ENCODE measurements around the gene SPG21.
A peak's percentile ranks its signal among the peaks of the same experiment; 100 is the strongest.

Gene SPG21

DNA sequence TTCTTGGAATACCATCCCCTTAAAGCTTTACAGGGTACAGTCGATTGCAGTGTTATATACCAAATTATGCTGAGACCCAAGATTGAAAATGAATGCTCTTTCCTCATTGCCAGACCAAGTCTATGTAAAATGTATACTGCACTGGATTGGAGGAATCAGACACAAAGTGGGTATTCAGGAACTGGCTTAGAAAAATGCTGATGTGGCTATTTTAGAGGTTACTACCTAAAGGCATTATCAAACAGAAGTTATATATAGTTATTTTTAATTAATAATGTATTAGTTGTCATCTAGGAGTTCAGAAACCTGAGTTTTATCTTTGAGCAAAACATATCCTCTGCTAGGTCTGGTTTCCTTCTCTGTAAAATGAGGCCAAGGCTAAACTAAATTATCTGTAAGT lies 3.6 kb upstream of the SPG21 start:
- Histone ChIP-seq H2BK12ac (ENCODE audit: low read length) (no peak overlapping the region), H3K4me1 (ENCODE audit: control insufficient read depth in 2 of 2, insufficient read depth in 1 of 2, low read depth in 1 of 2, low read length in 2 of 2) (peaks cover 1 to 4% of the 10 kb centered on the region in 2 donors), H4K91ac (ENCODE audit: low read depth, low read length, poor library complexity) (no peak overlapping the region), H3K18ac (ENCODE audit: low read length) (no peak overlapping the region), H3K9me3 (replicated peaks in 1 of 2; ENCODE audit: control insufficient read depth in 2 of 2, insufficient read depth in 1 of 2, low read depth in 1 of 2, low read length in 2 of 2) (no peaks in the 10 kb centered on the region), H3K14ac (ENCODE audit: low read length) (no peak overlapping the region), H2BK5ac (ENCODE audit: low read length) (no peak overlapping the region), H3K79me1 (ENCODE audit: low read depth, low read length) (peaks cover 3% of the 10 kb centered on the region), H2AK5ac (ENCODE audit: low read depth, low read length) (no peak overlapping the region), H2BK15ac (ENCODE audit: low read length) (no peak overlapping the region), H3K27ac (replicated peaks; ENCODE audit: low read length) (no peak overlapping the region), H3K4ac (ENCODE audit: low read length) (no peak overlapping the region), H3K4me3 (ENCODE audit: low read length in 2 of 2) (no peak overlapping the region), H3K36me3 (replicated peaks in 1 of 2; ENCODE audit: control insufficient read depth in 2 of 2, insufficient read depth in 2 of 2, low read length in 2 of 2) (no peaks in the 10 kb centered on the region), H2AFZ (ENCODE audit: low read length) (no peak overlapping the region), H3K23ac (ENCODE audit: low read depth, low read length, poor library complexity) (no peak overlapping the region), H4K8ac (ENCODE audit: low read depth, low read length) (no peak overlapping the region), H3K4me2 (ENCODE audit: insufficient read depth, low read length, poor library complexity, severe bottlenecking) (no peak overlapping the region), H3K27me3 (ENCODE audit: control insufficient read depth in 3 of 3, insufficient read depth in 3 of 3, low read depth in 1 of 3, low read length in 3 of 3) (no peaks in the 10 kb centered on the region), H2BK120ac (ENCODE audit: low read depth, low read length) (no peak overlapping the region), H3K9ac (ENCODE audit: low read depth, low read length, poor library complexity) (no peak overlapping the region)
- WGBS, 2 donors (ENCODE audit: extremely low coverage in 2 of 2, insufficient read length in 2 of 2, insufficient replicate concordance in 1 of 2), result no CpG with 5 or more reads among the region's 1 CpG
- no peak for DNase-seq (ENCODE audit: low spot score)

DNA sequence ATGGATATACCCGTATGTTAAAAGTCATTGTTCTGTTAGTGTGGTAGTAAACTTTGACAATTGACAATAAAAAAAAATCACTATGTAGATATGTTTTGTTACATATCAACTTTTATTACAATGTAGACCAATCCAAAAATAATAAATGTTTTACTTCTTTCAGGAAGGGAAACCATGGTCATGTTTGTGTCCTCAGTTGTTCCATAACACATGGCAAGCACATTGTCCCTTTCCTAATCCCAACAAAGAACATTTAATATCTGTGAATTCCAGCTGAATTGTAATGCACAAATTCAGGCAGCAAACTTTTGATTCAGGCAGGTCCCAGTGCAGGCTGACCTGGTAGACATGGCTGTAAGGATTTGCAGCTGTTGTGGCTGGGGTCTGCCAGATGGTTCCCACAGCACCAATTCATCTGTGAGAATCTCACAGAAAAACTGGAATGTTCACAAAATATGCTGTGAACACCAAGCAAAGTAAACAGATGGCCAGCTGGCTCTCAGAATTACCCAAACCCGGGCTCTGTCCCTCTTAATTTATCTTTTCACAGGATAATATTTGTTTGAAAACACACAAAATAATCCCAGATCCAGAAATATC lies 1.9 kb upstream of the SPG21 start:
- Histone ChIP-seq H3K36me3 (replicated peaks in 1 of 2; ENCODE audit: control insufficient read depth in 2 of 2, insufficient read depth in 2 of 2, low read length in 2 of 2) (peaks cover 0 to 10% of the 10 kb centered on the region in 2 donors), H2AK5ac (ENCODE audit: low read depth, low read length) (no peak overlapping the region), H3K27me3 (ENCODE audit: control insufficient read depth in 3 of 3, insufficient read depth in 3 of 3, low read depth in 1 of 3, low read length in 3 of 3) (no peaks in the 10 kb centered on the region), H3K79me1 (ENCODE audit: low read depth, low read length) (peaks cover 3% of the 10 kb centered on the region), H3K18ac (ENCODE audit: low read length) (no peak overlapping the region), H3K4ac (ENCODE audit: low read length) (no peak overlapping the region), H3K14ac (ENCODE audit: low read length) (no peak overlapping the region), H3K4me1 (ENCODE audit: control insufficient read depth in 2 of 2, insufficient read depth in 1 of 2, low read depth in 1 of 2, low read length in 2 of 2) (peaks cover 3 to 4% of the 10 kb centered on the region in 2 donors), H2BK15ac (ENCODE audit: low read length) (no peak overlapping the region), H2BK12ac (ENCODE audit: low read length) (no peak overlapping the region), H3K23ac (ENCODE audit: low read depth, low read length, poor library complexity) (no peak overlapping the region), H2AFZ (ENCODE audit: low read length) (peak overlapping the region; percentile 51), H3K4me2 (ENCODE audit: insufficient read depth, low read length, poor library complexity, severe bottlenecking) (no peak overlapping the region), H3K9ac (ENCODE audit: low read depth, low read length, poor library complexity) (no peak overlapping the region), H4K8ac (ENCODE audit: low read depth, low read length) (no peak overlapping the region), H3K9me3 (replicated peaks in 1 of 2; ENCODE audit: control insufficient read depth in 2 of 2, insufficient read depth in 1 of 2, low read depth in 1 of 2, low read length in 2 of 2) (no peaks in the 10 kb centered on the region), H4K91ac (ENCODE audit: low read depth, low read length, poor library complexity) (no peak overlapping the region), H3K4me3 (ENCODE audit: low read length in 2 of 2) (no peak overlapping the region), H2BK120ac (ENCODE audit: low read depth, low read length) (no peak overlapping the region), H2BK5ac (ENCODE audit: low read length) (no peak overlapping the region), H3K27ac (replicated peaks; ENCODE audit: low read length) (no peak overlapping the region)
- DNase-seq (ENCODE audit: low spot score), result no peak
- WGBS, 2 donors (ENCODE audit: extremely low coverage in 2 of 2, insufficient read length in 2 of 2, insufficient replicate concordance in 1 of 2), result no CpG with 5 or more reads among the region's 2 CpGs

GRCh38 chr15:64990168-64990470 lies 405 bp upstream of the SPG21 start:
- Histone ChIP-seq H4K8ac (ENCODE audit: low read depth, low read length) (no peak overlapping the region), H3K36me3 (replicated peaks in 1 of 2; ENCODE audit: control insufficient read depth in 2 of 2, insufficient read depth in 2 of 2, low read length in 2 of 2) (peaks cover 0 to 10% of the 10 kb centered on the region in 2 donors), H3K27me3 (ENCODE audit: control insufficient read depth in 3 of 3, insufficient read depth in 3 of 3, low read depth in 1 of 3, low read length in 3 of 3) (no peaks in the 10 kb centered on the region), H2BK12ac (ENCODE audit: low read length) (no peak overlapping the region), H4K91ac (ENCODE audit: low read depth, low read length, poor library complexity) (no peak overlapping the region), H2AFZ (ENCODE audit: low read length) (peak overlapping the region; percentile 96), H3K18ac (ENCODE audit: low read length) (peak overlapping the region; percentile 87), H2BK120ac (ENCODE audit: low read depth, low read length) (no peak overlapping the region), H3K4me3 (ENCODE audit: low read length in 2 of 2) (peak overlapping the region; percentile 94 to 95), H3K9ac (ENCODE audit: low read depth, low read length, poor library complexity) (no peak overlapping the region), H3K14ac (ENCODE audit: low read length) (no peak overlapping the region), H2BK5ac (ENCODE audit: low read length) (no peak overlapping the region), H3K4me1 (ENCODE audit: control insufficient read depth in 2 of 2, insufficient read depth in 1 of 2, low read depth in 1 of 2, low read length in 2 of 2) (peaks cover 3 to 4% of the 10 kb centered on the region in 2 donors), H3K4ac (ENCODE audit: low read length) (no peak overlapping the region), H3K79me1 (ENCODE audit: low read depth, low read length) (peaks cover 3% of the 10 kb centered on the region), H3K27ac (replicated peaks; ENCODE audit: low read length) (peak overlapping the region; percentile 54), H3K9me3 (replicated peaks in 1 of 2; ENCODE audit: control insufficient read depth in 2 of 2, insufficient read depth in 1 of 2, low read depth in 1 of 2, low read length in 2 of 2) (no peaks in the 10 kb centered on the region), H2AK5ac (ENCODE audit: low read depth, low read length) (no peak overlapping the region), H2BK15ac (ENCODE audit: low read length) (no peak overlapping the region), H3K23ac (ENCODE audit: low read depth, low read length, poor library complexity) (peak overlapping the region; percentile 95), H3K4me2 (ENCODE audit: insufficient read depth, low read length, poor library complexity, severe bottlenecking) (peak overlapping the region; percentile 89)
- no CpG with 5 or more reads among the region's 9 CpGs for WGBS, 2 donors (ENCODE audit: extremely low coverage in 2 of 2, insufficient read length in 2 of 2, insufficient replicate concordance in 1 of 2)
- DNase-seq (ENCODE audit: low spot score), result no peak

GRCh38 chr15:64987136-64987535 lies 2.6 kb downstream of the SPG21 start:
- DNase-seq (ENCODE audit: low spot score), result no peak
- H4K8ac ChIP-seq (ENCODE audit: low read depth, low read length), result no peak overlapping the region
- no peak overlapping the region for H3K4ac ChIP-seq (ENCODE audit: low read length)
- no peaks in the 10 kb centered on the region for H3K9me3 ChIP-seq (replicated peaks in 1 of 2; ENCODE audit: control insufficient read depth in 2 of 2, insufficient read depth in 1 of 2, low read depth in 1 of 2, low read length in 2 of 2)
- H2AK5ac ChIP-seq (ENCODE audit: low read depth, low read length), result no peak overlapping the region
- H3K4me3 ChIP-seq (ENCODE audit: low read length in 2 of 2), result no peak overlapping the region
- no peak overlapping the region for H3K18ac ChIP-seq (ENCODE audit: low read length)
- H3K23ac ChIP-seq (ENCODE audit: low read depth, low read length, poor library complexity), result no peak overlapping the region
- no peak overlapping the region for H2BK5ac ChIP-seq (ENCODE audit: low read length)
- H3K36me3 ChIP-seq (replicated peaks in 1 of 2; ENCODE audit: control insufficient read depth in 2 of 2, insufficient read depth in 2 of 2, low read length in 2 of 2), result peaks cover 0 to 29% of the 10 kb centered on the region in 2 donors
- H2BK120ac ChIP-seq (ENCODE audit: low read depth, low read length), result no peak overlapping the region
- no peak overlapping the region for H3K27ac ChIP-seq (replicated peaks; ENCODE audit: low read length)
- no CpG with 5 or more reads among the region's 3 CpGs for WGBS, 2 donors (ENCODE audit: extremely low coverage in 2 of 2, insufficient read length in 2 of 2, insufficient replicate concordance in 1 of 2)
- peaks cover 3 to 4% of the 10 kb centered on the region in 2 donors for H3K4me1 ChIP-seq (ENCODE audit: control insufficient read depth in 2 of 2, insufficient read depth in 1 of 2, low read depth in 1 of 2, low read length in 2 of 2)
- no peak overlapping the region for H2BK15ac ChIP-seq (ENCODE audit: low read length)
- H3K14ac ChIP-seq (ENCODE audit: low read length), result no peak overlapping the region
- H3K27me3 ChIP-seq (ENCODE audit: control insufficient read depth in 3 of 3, insufficient read depth in 3 of 3, low read depth in 1 of 3, low read length in 3 of 3), result no peaks in the 10 kb centered on the region
- no peak overlapping the region for H4K91ac ChIP-seq (ENCODE audit: low read depth, low read length, poor library complexity)
- H2AFZ ChIP-seq (ENCODE audit: low read length), result no peak overlapping the region
- H3K4me2 ChIP-seq (ENCODE audit: insufficient read depth, low read length, poor library complexity, severe bottlenecking), result no peak overlapping the region
- peaks cover 3% of the 10 kb centered on the region for H3K79me1 ChIP-seq (ENCODE audit: low read depth, low read length)
- no peak overlapping the region for H2BK12ac ChIP-seq (ENCODE audit: low read length)
- H3K9ac ChIP-seq (ENCODE audit: low read depth, low read length, poor library complexity), result no peak overlapping the region
